Neural cell (in vitro differentiated cells): ENCODE data around the gene MTR.

ENCODE experiments used
- EP300 ChIP-seq: fragments of 450-650 bp; conservative IDR thresholded peaks from 2 replicates; pipeline ENCODE4 v1.6.1; 2014; ENCODE audit warnings: antibody characterized with exemption, mild to moderate bottlenecking, moderate library complexity; ENCODE audit not compliant: poor library complexity, severe bottlenecking
- EZH2 ChIP-seq: fragments of 200-600, 300-800 bp; shearing (Covaris generic), sonication (generic); IDR thresholded peaks from 2 replicates; pipeline ENCODE4 v1.6.1; 2014; ENCODE audit warnings: antibody characterized with exemption, low read length, borderline replicate concordance, mild to moderate bottlenecking; ENCODE audit not compliant: insufficient read depth, poor library complexity, severe bottlenecking
- MXI1 ChIP-seq: fragments of 450-650 bp; conservative IDR thresholded peaks from 2 replicates; pipeline ENCODE4 v1.6.1; 2014; ENCODE audit warnings: antibody characterized with exemption, mild to moderate bottlenecking; ENCODE audit not compliant: poor library complexity, severe bottlenecking
- POLR2AphosphoS5 ChIP-seq: IDR thresholded peaks from 2 replicates; pipeline ENCODE4 v1.6.1; 2012
- RAD21 ChIP-seq: fragments of 450-650 bp; conservative IDR thresholded peaks from 2 replicates; pipeline ENCODE4 v1.6.1; 2014; ENCODE audit warnings: antibody characterized with exemption, mild to moderate bottlenecking, moderate library complexity
- SMC3 ChIP-seq: fragments of 450-650 bp; conservative IDR thresholded peaks from 2 replicates; pipeline ENCODE4 v1.6.1; 2014; ENCODE audit warnings: antibody characterized with exemption, mild to moderate bottlenecking, moderate library complexity; ENCODE audit not compliant: poor library complexity
- TAF1 ChIP-seq: IDR thresholded peaks from 2 replicates; pipeline ENCODE4 v1.6.1; 2012; ENCODE audit warnings: low read depth
- TF ChIP-seq, protein P1 (sequence below): fragments of 450-650 bp; IDR thresholded peaks from 2 replicates; pipeline ENCODE4 v1.5.1; 2014; ENCODE audit warnings: antibody characterized with exemption, mild to moderate bottlenecking, moderate library complexity; ENCODE audit not compliant: poor library complexity, severe bottlenecking
- TF ChIP-seq, protein P2 (sequence below): IDR thresholded peaks from 2 replicates; pipeline ENCODE4 v1.6.1; 2012; ENCODE audit warnings: borderline replicate concordance

DNA sequence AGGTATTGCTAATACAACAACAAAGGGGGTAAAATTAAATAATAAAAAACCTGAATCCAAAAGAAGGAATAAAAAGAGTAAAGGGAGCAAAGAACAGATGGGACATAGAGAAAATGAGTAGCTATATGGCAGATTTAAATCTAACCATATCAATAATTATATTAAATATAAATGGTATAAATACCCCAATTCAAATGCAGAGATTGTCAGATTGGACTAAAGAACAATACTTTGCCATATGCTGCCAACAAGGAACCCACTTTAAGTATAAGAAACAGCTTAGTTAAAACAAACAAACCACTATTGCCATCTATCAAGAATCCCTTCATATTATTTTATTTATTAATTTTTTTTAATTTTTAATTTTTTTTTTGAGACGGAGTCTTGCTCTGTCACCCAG lies 122.4 kb downstream of the MTR start:
- TF ChIP-seq, protein P1, sequence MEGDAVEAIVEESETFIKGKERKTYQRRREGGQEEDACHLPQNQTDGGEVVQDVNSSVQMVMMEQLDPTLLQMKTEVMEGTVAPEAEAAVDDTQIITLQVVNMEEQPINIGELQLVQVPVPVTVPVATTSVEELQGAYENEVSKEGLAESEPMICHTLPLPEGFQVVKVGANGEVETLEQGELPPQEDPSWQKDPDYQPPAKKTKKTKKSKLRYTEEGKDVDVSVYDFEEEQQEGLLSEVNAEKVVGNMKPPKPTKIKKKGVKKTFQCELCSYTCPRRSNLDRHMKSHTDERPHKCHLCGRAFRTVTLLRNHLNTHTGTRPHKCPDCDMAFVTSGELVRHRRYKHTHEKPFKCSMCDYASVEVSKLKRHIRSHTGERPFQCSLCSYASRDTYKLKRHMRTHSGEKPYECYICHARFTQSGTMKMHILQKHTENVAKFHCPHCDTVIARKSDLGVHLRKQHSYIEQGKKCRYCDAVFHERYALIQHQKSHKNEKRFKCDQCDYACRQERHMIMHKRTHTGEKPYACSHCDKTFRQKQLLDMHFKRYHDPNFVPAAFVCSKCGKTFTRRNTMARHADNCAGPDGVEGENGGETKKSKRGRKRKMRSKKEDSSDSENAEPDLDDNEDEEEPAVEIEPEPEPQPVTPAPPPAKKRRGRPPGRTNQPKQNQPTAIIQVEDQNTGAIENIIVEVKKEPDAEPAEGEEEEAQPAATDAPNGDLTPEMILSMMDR, result no peak
- TF ChIP-seq EZH2 (no peak), SMC3 (no peak), RAD21 (no peak), POLR2AphosphoS5 (no peak), TAF1 (no peak), EP300 (no peak), MXI1 (no peak)
- TF ChIP-seq, protein P2, sequence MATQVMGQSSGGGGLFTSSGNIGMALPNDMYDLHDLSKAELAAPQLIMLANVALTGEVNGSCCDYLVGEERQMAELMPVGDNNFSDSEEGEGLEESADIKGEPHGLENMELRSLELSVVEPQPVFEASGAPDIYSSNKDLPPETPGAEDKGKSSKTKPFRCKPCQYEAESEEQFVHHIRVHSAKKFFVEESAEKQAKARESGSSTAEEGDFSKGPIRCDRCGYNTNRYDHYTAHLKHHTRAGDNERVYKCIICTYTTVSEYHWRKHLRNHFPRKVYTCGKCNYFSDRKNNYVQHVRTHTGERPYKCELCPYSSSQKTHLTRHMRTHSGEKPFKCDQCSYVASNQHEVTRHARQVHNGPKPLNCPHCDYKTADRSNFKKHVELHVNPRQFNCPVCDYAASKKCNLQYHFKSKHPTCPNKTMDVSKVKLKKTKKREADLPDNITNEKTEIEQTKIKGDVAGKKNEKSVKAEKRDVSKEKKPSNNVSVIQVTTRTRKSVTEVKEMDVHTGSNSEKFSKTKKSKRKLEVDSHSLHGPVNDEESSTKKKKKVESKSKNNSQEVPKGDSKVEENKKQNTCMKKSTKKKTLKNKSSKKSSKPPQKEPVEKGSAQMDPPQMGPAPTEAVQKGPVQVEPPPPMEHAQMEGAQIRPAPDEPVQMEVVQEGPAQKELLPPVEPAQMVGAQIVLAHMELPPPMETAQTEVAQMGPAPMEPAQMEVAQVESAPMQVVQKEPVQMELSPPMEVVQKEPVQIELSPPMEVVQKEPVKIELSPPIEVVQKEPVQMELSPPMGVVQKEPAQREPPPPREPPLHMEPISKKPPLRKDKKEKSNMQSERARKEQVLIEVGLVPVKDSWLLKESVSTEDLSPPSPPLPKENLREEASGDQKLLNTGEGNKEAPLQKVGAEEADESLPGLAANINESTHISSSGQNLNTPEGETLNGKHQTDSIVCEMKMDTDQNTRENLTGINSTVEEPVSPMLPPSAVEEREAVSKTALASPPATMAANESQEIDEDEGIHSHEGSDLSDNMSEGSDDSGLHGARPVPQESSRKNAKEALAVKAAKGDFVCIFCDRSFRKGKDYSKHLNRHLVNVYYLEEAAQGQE, result no peak
